ENCODE results near the gene THOC7.

THOC7 gene

GRCh38 chr3:63863150-63864007 lies at the start of gene THOC7, which contains the start of gene ATXN7:
TSS of gene THOC7 (minus strand) at chr3:63863805. CDS start at chr3:63863790, 15 bp downstream.
TSS of gene ATXN7 (plus strand) at chr3:63863867. CDS start at chr3:63912599, 48,732 bp downstream.
- no peak for TF ChIP-seq CTCF (conservative IDR thresholded peaks at IDR 0.05)
- peak within 1 kb of the TSS; percentile 99 for H3K27ac ChIP-seq

DNA sequence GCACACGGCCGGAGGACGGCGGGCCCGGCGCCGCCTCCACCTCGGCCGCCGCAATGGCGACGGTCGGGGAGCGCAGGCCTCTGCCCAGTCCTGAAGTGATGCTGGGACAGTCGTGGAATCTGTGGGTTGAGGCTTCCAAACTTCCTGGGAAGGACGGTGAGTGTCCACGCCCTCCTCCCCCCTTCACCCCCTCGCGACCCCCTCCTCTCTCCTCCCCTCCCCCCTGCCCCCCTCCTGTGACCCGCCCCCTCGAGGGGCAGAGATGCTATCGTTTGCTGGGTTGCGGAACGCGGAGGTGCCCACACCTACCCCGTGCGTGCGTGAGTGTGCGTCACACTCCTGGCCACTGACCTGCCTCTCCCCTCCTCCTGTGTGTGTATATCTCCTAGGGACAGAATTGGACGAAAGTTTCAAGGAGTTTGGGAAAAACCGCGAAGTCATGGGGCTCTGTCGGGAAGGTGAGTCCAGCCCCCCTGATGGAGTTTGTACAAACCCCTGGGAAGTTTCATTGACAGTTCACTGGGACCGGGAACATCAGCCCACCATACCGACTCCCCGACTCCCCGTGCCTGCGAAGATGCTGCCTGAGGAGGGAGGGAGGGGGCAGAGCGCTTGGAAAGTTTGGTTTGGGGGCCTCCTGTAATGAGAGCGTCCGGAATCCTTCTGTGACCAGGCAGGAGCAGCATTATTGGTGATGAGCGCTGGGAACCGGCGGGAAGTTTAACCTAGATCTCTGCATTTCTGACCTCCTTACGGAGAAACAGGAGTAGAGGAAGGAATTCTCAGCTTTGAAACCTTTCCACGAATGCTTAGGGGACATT lies 49.4 kb upstream of the THOC7 start:
- peak; percentile 9; the same call in 1 of the 2 replicates for TF ChIP-seq CTCF (conservative IDR thresholded peaks at IDR 0.05)

GRCh38 chr3:63911873-63912767 lies 48.5 kb upstream of the THOC7 start, which contains the start of gene SCAANT1:
TSS of gene SCAANT1 (minus strand) at chr3:63912383.
- peak; percentile 39 for TF ChIP-seq CTCF (conservative IDR thresholded peaks at IDR 0.05)
- H3K27ac ChIP-seq, result peak within 1 kb of the TSS; percentile 95

More for the DNA sequence above, 49.4 kb upstream of the THOC7 start:
- H3K27ac ChIP-seq, result peak overlapping the region; percentile 95

DNA sequence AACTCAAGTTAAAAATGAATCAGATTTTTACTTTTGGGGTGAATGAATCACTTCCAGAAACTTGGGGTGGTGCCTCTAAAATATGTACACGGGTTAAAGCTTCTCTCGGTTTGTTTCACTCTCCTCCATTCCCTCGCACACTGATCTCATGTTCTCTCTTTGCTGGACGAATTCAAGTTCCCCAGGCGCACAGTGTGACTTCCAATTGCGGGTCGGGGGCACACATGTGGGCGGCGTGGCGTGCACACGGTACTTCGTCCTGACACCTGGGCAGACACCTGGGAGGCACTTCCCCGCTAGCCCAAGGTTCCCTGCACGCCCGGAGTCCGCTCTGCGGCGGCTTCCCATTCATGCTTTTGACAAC lies 47.9 kb upstream of the THOC7 start:
- H3K27ac ChIP-seq, result peak overlapping the region; percentile 95
- no peak for TF ChIP-seq CTCF (conservative IDR thresholded peaks at IDR 0.05)

DNA sequence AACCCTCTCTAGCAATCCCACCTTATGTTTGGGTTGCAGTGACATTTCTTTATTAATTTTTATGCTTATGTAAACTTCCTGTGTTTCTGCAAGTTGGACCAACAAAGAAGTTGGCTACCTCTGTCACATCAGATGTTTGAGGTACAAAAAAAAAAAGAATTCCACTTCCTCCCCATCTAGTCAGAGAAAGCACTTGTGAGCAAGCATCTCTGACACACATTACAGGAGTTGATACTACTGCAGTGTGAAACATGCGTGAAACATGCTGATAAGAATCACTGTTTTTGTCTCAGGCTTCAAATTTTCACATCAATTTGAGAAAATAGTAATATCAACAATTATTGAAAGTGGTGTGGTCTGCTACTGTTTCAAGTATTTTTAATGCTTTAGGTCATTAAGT lies 47.3 kb upstream of the THOC7 start:
- TF ChIP-seq CTCF (conservative IDR thresholded peaks at IDR 0.05), result no peak
- H3K27ac ChIP-seq, result peak overlapping the region; percentile 95

DNA sequence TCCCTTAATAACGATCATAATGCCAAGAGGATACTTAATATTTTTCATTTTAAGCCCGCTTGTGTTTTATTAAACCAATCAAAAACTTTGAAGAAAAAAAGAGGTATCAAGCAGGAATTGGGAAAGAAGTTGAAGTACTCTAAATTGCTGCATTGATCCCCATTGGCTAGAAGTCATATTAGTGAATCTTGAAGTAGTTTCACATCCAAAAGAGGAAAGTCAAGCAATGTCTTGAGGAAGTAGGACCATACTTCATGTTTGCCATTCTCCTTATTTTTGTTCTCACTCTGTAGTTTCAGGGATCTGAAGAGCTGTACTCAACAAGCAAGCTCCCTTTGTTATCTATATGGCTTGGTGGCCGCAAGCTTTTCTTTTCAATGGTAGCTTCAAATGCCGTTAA lies 46.4 kb upstream of the THOC7 start:
- TF ChIP-seq CTCF (conservative IDR thresholded peaks at IDR 0.05), result no peak
- no peak overlapping the region for H3K27ac ChIP-seq

All from VCaP (cell line).